NT2/D1 (cell line): Measurements from ENCODE around the gene SFXN5.

ENCODE experiments used
- SUZ12 ChIP-seq: IDR thresholded peaks from 2 replicates; pipeline ENCODE4 v1.6.1; 2011; ENCODE audit not compliant: insufficient read length, insufficient read depth; ENCODE audit errors: extremely low read depth
- YY1 ChIP-seq: IDR thresholded peaks from 2 replicates; pipeline ENCODE4 v1.6.1; 2011; ENCODE audit not compliant: insufficient read length, insufficient read depth

DNA sequence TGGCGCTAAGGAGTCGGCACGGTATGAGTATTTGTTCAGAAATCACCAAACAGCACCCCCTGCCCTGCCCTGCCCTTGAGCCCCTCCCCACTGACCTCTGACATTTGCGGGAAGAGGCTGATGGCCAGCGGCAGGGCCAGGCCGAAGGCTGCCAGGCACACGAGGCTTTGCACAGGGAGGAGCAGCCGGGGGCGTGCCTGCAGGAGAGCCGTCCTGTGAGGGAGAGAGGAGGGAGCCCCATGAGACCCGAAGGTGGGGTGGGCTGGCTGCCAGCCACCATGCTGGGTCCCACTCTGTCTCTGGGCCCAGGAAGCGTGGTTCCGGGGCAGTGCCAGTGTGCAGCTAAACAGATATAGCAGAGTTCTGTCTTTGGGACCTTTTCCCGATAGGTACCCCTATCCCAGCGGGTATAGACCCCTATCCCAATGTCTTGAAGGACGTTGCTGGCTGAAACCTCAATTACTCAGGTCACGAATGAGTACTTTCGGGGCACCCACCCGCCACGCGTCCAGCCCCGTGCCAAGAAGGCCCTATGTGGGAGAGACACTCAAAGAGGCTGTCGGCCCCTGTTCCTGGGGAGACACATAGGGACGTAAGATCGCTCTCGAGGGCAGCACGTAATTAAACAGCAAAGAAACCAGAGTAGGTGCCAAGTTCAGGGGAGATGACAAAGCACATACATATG, 110.3 kb downstream of the SFXN5 start:
- no peak for TF ChIP-seq YY1
- TF ChIP-seq SUZ12, result no peak
